Sigmoid colon (tissue), 7 donors: ENCODE measurements around the gene PLXNA3. TPM values are rescaled to one million over a fixed set of nuclear protein-coding genes. Genes with fewer than 3 reads are reported as not detected.

Experiments used
- DNase-seq: peaks from one replicate; pipeline ENCODE4 v3.0.0-alpha.2; 2019
- H3K27ac ChIP-seq, 4 donors: fragments of 200-600 bp; sonication (generic); one replicate each; pipeline ENCODE4 v1.5.1; 2016 to 2019; ENCODE audit warnings: mild to moderate bottlenecking in 1 of 4
- H3K27me3 ChIP-seq, 3 donors: fragments of 200-600 bp; sonication (generic); one replicate each; pipeline ENCODE4 v1.5.1; 2019; ENCODE audit warnings: mild to moderate bottlenecking in 1 of 3
- H3K36me3 ChIP-seq, 4 donors: fragments of 200-600 bp; sonication (generic); one replicate each; pipeline ENCODE4 v1.5.1; 2016 to 2019
- H3K4me1 ChIP-seq, 4 donors: fragments of 200-600 bp; sonication (generic); one replicate each; pipeline ENCODE4 v1.5.1; 2017 to 2019
- H3K4me3 ChIP-seq, 4 donors: fragments of 200-600 bp; sonication (generic); one replicate each; pipeline ENCODE4 v1.5.1; 2017 to 2019; ENCODE audit warnings: mild to moderate bottlenecking in 2 of 4, moderate library complexity in 1 of 4
- H3K9me3 ChIP-seq, 4 donors: fragments of 200-600 bp in 3 of 4; sonication (generic) in 3 of 4; one replicate each; pipeline versions ENCODE4 v1.5.1 to v1.6.1; 2013 to 2019
- CTCF ChIP-seq, 4 experiments: fragments of 450-650 bp in 3 of 4; fragments of 200-600 bp in 1 of 4; IDR thresholded peaks; one replicate each; pipeline ENCODE4 v1.5.1; 2016 to 2019; ENCODE audit warnings: antibody characterized with exemption in 4 of 4, mild to moderate bottlenecking in 3 of 4, moderate library complexity in 2 of 4
- EP300 ChIP-seq, 4 donors: sonication (generic); formaldehyde crosslinking; IDR thresholded peaks; one replicate each; pipeline ENCODE4 v1.6.1; 2017; ENCODE audit warnings: antibody characterized with exemption in 4 of 4
- POLR2A ChIP-seq, 2 donors: fragments of 450-650 bp; IDR thresholded peaks; one replicate each; pipeline ENCODE4 v1.6.1; 2016; ENCODE audit warnings: antibody characterized with exemption in 2 of 2, mild to moderate bottlenecking in 2 of 2, moderate library complexity in 2 of 2
- POLR2AphosphoS5 ChIP-seq, 4 donors: sonication (generic); formaldehyde crosslinking; IDR thresholded peaks; one replicate each; pipeline ENCODE4 v1.6.1; 2017; ENCODE audit warnings: antibody characterized with exemption in 4 of 4
- WGBS, 2 donors: extraction: QIAGEN DNeasy Blood & Tissue Kit; methylation state at CpG; one replicate each; pipeline ENCODE4 v1.1.7; 2013; 5-methylcytosine and 5-hydroxymethylcytosine counted together
- intact Hi-C: fragments of 100-400 bp; cut with DNase I; formaldehyde crosslinking; loops from one replicate; pipeline ENCODE4 v1.15.1; 2023
- polyA plus RNA-seq, 3 donors: library from polyadenylated mRNA; stranded (reverse); fragments of 200-250 nt; gene quantifications; one replicate each; pipeline ENCODE4 v1.2.3, GENCODE V29; 2013
- total RNA-seq, 4 donors: library from RNA; depleted of rRNA; stranded (reverse); fragments of >200 nt; gene quantifications; one replicate each; pipeline ENCODE4 v1.1.0, GENCODE V29; 2016
- donor health status: healthy with polysubstance abuse.
- donor health status: Bipolar disorder and iron deficiency.
- donor health status: healthy.

The PLXNA3 gene
- total and polyA plus RNA-seq, 7 donors: 3.1 to 22.9 (median 6.1) TPM

GRCh38 chrX:154420402-154420756, 37.7 kb upstream of the PLXNA3 start:
- H3K27ac ChIP-seq: peak overlapping the region in 1 of 4 donors; percentile 27
- H3K4me3 ChIP-seq: no peak overlapping the region
- no peaks in the 10 kb centered on the region for H3K27me3 ChIP-seq
- TF ChIP-seq POLR2AphosphoS5 (IDR thresholded peaks at IDR 0.05): no peak
- TF ChIP-seq POLR2A (IDR thresholded peaks at IDR 0.05): no peak
- TF ChIP-seq CTCF (IDR thresholded peaks at IDR 0.05): no peak
- TF ChIP-seq EP300 (IDR thresholded peaks at IDR 0.05): no peak
- no peak for DNase-seq
- H3K4me1 ChIP-seq: no peaks in the 10 kb centered on the region
- no peaks in the 10 kb centered on the region for H3K9me3 ChIP-seq
- no peaks in the 10 kb centered on the region for H3K36me3 ChIP-seq
- intact Hi-C loops: no loop called here
- WGBS, 2 donors: 91 to 94% methylated on average over 10 of the region's 10 CpGs

GRCh38 chrX:154426916-154427770, 30.9 kb upstream of the PLXNA3 start:
- no peak for DNase-seq
- Histone ChIP-seq H3K36me3 (peaks cover 0 to 7% (median 0%) of the 10 kb centered on the region in 4 donors), H3K9me3 (no peaks in the 10 kb centered on the region), H3K4me3 (no peak overlapping the region), H3K27me3 (no peaks in the 10 kb centered on the region), H3K4me1 (peaks cover 0 to 25% (median 15%) of the 10 kb centered on the region in 4 donors), H3K27ac (peak overlapping the region in 1 of 4 donors; percentile 16)
- intact Hi-C loops: no loop called here
- TF ChIP-seq EP300 (IDR thresholded peaks at IDR 0.05): no peak
- no peak for TF ChIP-seq POLR2A (IDR thresholded peaks at IDR 0.05)
- TF ChIP-seq CTCF (IDR thresholded peaks at IDR 0.05): no peak
- TF ChIP-seq POLR2AphosphoS5 (IDR thresholded peaks at IDR 0.05): no peak
- 92 to 93% methylated on average over 13 of the region's 13 CpGs for WGBS, 2 donors

- Histone ChIP-seq H3K36me3 (peaks cover 0 to 19% (median 0%) of the 10 kb centered on the region in 4 donors), H3K4me3 (peak within 1 kb of the TSS; percentile 73 to 79 (median 74)), H3K27me3 (no peaks in the 10 kb centered on the region), H3K27ac (peak within 1 kb of the TSS; percentile 80 to 87 (median 84)), H3K4me1 (peaks cover 0 to 25% (median 15%) of the 10 kb centered on the region in 4 donors), H3K9me3 (no peaks in the 10 kb centered on the region)
- 6 to 9% methylated on average over 87 of the region's 87 CpGs for WGBS, 2 donors
- peak; percentile 97 for DNase-seq
- intact Hi-C loops: no loop called here
- no peak for TF ChIP-seq EP300 (IDR thresholded peaks at IDR 0.05)
- no peak for TF ChIP-seq POLR2A (IDR thresholded peaks at IDR 0.05)
- peak; percentile 60 to 81 (median 76) for TF ChIP-seq POLR2AphosphoS5 (IDR thresholded peaks at IDR 0.05)
These were observed 29.6 kb upstream of the PLXNA3 start, which contains the start of gene ATP6AP1 for GRCh38 chrX:154428176-154429171. ATP6AP1 (plus strand) TSS chrX:154428677; CDS start chrX:154428693, 16 bp downstream.

- WGBS, 2 donors: 85 to 89% methylated on average over 2 of the region's 2 CpGs
- Histone ChIP-seq H3K4me1 (peaks cover 0 to 25% (median 15%) of the 10 kb centered on the region in 4 donors), H3K9me3 (no peaks in the 10 kb centered on the region), H3K27ac (peak overlapping the region in 2 of 4 donors; percentile 80 to 81), H3K27me3 (no peaks in the 10 kb centered on the region), H3K36me3 (peaks cover 0 to 28% (median 0%) of the 10 kb centered on the region in 4 donors), H3K4me3 (peak overlapping the region in 1 of 4 donors; percentile 79)
- no peak for DNase-seq
- intact Hi-C loops: no loop called here
- TF ChIP-seq POLR2AphosphoS5 (IDR thresholded peaks at IDR 0.05) (no peak), CTCF (IDR thresholded peaks at IDR 0.05) (no peak), POLR2A (IDR thresholded peaks at IDR 0.05) (no peak), EP300 (IDR thresholded peaks at IDR 0.05) (no peak)
These were observed 28.4 kb upstream of the PLXNA3 start for GRCh38 chrX:154429711-154430110.
